AG04450 (cell line): ENCODE data around the gene PI4KA. TPM values are rescaled to one million over a fixed set of nuclear protein-coding genes. Genes with fewer than 3 reads are reported as not detected.

ENCODE experiments used
- CTCF ChIA-PET: fragments of 300-600, 350-600 bp; formaldehyde crosslinking; extraction: SDS; loops from one replicate; lab custom pipeline; 2022; ENCODE audit warnings: antibody characterized with exemption, inconsistent platforms; lab: Charles Lee
- POLR2A ChIA-PET: fragments of 350-600 bp; formaldehyde crosslinking; extraction: SDS; loops from one replicate; lab custom pipeline; 2021; ENCODE audit warnings: antibody characterized with exemption, inconsistent platforms; lab: Yijun Ruan, JAX
- DNase-seq: peaks from one replicate; pipeline ENCODE4 v3.0.0-alpha.2; 2011; ENCODE audit warnings: low read depth, low spot score
- H3K27ac ChIP-seq: one replicate; pipeline ENCODE4 v1.5.1; 2012; ENCODE audit warnings: low read depth, low read length, control low read depth
- H3K27me3 ChIP-seq: one replicate; pipeline ENCODE4 v1.6.0; 2012; ENCODE audit warnings: low read length; ENCODE audit not compliant: control insufficient read depth, insufficient read depth
- H3K4me3 ChIP-seq: 2 replicates; pipeline ENCODE4 v1.5.1; 2011; ENCODE audit warnings: mild to moderate bottlenecking, low read depth, low read length, control low read depth
- H3K9me3 ChIP-seq: 2 replicates; pipeline ENCODE4 v1.5.1; 2012; ENCODE audit warnings: low read length; ENCODE audit not compliant: control insufficient read depth, insufficient read depth
- polyA plus RNA-seq: library from polyadenylated mRNA; depleted of rRNA; stranded (reverse); fragments of >200 nt; gene quantifications from 2 replicates; pipeline ENCODE4 v1.2.3, GENCODE V29; 2011
- TF ChIP-seq, protein P1 (sequence below): IDR thresholded peaks from 2 replicates; pipeline ENCODE4 v1.5.1; 2011; ENCODE audit warnings: low read depth, low read length, control low read depth, inconsistent platforms

PI4KA gene
- polyA plus RNA-seq, 1 experiment = 27.5 TPM

DNA sequence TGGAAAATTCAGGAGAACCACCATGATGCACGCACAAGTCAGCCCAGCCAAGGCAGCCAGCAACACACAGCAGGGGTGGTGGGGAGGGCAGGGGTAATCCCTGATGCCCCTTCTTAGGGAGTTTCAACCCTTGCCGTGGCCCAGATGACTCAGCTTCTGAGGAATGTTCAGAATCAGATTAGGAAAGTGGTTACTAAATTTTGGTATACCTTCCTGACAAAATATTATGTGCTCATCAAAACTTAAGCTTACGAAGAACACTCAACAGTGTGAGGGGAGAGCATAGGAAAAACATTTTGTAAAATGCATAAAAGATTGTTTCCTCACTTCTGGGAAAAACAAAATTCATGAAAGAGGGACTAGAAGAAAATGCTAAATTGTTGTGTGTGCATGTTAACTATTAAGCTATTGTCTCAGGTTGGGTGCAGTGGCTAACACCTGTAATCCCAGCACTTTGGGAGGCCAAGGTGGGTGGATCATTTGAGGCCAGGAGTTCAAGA lies 52.6 kb downstream of the PI4KA start:
- ChIA-PET CTCF (interaction anchor here (0.6 to 5.1 kb wide), 6 partner anchors 22 to 186 kb away, joined by 3 to 38 read pairs (median 4); no protein-coding TSS in a partner anchor), POLR2A (no interaction called here)
- H3K4me3 ChIP-seq = no peak overlapping the region
- DNase-seq = no peak
- no peaks in the 10 kb centered on the region for H3K9me3 ChIP-seq
- H3K27me3 ChIP-seq = no peaks in the 10 kb centered on the region
- H3K27ac ChIP-seq = no peak overlapping the region
- TF ChIP-seq, protein P1, sequence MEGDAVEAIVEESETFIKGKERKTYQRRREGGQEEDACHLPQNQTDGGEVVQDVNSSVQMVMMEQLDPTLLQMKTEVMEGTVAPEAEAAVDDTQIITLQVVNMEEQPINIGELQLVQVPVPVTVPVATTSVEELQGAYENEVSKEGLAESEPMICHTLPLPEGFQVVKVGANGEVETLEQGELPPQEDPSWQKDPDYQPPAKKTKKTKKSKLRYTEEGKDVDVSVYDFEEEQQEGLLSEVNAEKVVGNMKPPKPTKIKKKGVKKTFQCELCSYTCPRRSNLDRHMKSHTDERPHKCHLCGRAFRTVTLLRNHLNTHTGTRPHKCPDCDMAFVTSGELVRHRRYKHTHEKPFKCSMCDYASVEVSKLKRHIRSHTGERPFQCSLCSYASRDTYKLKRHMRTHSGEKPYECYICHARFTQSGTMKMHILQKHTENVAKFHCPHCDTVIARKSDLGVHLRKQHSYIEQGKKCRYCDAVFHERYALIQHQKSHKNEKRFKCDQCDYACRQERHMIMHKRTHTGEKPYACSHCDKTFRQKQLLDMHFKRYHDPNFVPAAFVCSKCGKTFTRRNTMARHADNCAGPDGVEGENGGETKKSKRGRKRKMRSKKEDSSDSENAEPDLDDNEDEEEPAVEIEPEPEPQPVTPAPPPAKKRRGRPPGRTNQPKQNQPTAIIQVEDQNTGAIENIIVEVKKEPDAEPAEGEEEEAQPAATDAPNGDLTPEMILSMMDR = no peak

DNA sequence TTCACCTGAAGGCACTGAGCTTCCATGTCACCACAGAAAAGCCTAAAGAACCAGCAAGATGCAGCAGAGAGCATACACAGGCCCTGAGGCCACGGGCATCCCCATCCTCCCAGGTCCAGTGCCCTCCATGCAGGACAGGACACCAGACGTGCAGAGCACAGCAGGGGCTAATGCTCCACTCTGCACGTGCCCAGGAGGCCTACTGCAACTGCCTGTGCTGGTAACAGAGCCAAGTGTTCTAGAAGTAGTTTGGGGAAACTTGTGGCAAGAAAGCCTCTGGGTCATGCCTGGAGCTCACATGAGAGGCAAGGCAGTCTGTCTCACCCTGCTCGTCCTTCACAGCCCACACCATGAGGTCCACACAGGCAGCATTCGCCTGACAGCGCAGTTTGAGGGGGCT lies 54.0 kb downstream of the PI4KA start:
- TF ChIP-seq, protein P1 = no peak
- H3K27me3 ChIP-seq = no peaks in the 10 kb centered on the region
- no peaks in the 10 kb centered on the region for H3K9me3 ChIP-seq
- POLR2A ChIA-PET = interaction anchor here (1.1 to 1.3 kb wide), 2 partner anchors 81 to 177 kb away, joined by 3 to 4 read pairs; partner anchors contain the start of gene LZTR1
- CTCF ChIA-PET = interaction anchor here (0.8 to 5.1 kb wide), 15 partner anchors 9 to 178 kb away, joined by 3 to 38 read pairs (median 5); partner anchors contain the start of gene LZTR1
- no peak overlapping the region for H3K4me3 ChIP-seq
- no peak for DNase-seq
- H3K27ac ChIP-seq = no peak overlapping the region

DNA sequence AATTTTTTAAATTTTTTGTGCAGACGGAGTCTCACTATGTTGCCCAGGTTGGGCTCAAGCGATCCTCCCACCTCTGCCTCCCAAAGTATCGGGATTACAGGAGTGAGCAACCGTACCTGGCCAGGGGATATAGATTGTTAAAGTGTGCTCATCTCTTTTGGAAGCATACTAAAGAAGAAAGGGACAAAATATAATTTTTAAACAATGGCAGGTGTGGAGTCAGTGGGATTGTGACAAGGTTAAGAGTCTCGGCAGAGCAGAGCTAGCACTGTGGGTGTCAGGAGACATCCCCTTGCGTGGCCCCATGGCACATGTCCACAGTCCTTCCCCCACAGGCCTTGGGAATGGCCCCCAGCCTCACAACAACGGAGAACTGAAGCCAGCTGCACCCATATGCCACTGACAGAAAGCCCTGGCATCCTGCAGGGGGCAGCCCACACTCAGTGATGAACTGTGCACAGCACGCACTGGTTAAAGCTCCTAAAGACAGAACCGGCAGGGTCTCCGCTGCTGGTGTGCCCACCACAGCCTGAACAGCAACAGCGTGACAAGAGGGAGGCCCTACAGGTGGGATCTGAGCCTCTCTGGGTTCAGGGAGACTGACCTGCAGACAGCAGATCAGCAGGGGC lies 54.8 kb downstream of the PI4KA start:
- CTCF ChIA-PET = interaction anchor here (0.5 to 5.1 kb wide), 17 partner anchors 8 to 179 kb away, joined by 3 to 38 read pairs (median 5); partner anchors contain the start of gene LZTR1
- POLR2A ChIA-PET = interaction anchor here (0.5 to 1.3 kb wide), 3 partner anchors 82 to 200 kb away, joined by 3 to 5 read pairs (median 4); partner anchors contain the start of gene LZTR1
- TF ChIP-seq, protein P1 = peak; percentile 79
- Histone ChIP-seq H3K27ac (no peak overlapping the region), H3K9me3 (no peaks in the 10 kb centered on the region), H3K4me3 (no peak overlapping the region), H3K27me3 (no peaks in the 10 kb centered on the region)
- DNase-seq = peak; percentile 16

DNA sequence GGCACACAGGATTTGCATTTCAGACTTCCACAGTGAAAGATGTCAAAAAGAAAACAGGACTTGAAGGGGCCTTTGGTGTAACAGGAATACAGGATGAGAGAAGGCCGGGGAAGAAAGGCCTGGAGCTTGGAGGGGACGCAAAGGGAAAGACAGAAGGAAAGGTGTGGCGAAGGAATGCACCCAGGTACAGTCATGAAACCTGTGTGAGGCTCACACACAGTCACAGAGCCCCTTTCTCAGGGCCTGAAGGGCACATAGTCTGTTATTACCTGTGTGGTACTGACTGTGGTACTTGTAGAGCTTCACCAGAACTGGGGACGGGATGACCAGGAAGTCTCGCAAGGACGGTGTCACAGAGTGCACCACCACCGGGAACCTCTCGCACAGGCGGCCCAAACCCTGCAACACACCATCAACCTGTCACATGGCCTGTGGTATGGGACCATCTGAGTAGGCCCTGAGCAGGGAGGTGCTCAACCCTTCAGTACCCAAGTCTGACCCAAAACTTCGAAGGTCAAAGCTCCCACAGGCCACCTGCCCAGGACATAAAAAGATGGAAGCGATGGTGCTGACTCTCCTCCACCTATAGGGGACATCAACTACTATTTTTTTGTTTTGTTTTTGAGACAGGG lies 55.6 kb downstream of the PI4KA start:
- no peaks in the 10 kb centered on the region for H3K27me3 ChIP-seq
- no peak overlapping the region for H3K27ac ChIP-seq
- TF ChIP-seq, protein P1 = no peak
- CTCF ChIA-PET = interaction anchor here (0.5 to 5.1 kb wide), 5 partner anchors 10 to 83 kb away, joined by 3 to 38 read pairs (median 10); no protein-coding TSS in a partner anchor
- H3K4me3 ChIP-seq = no peak overlapping the region
- DNase-seq = no peak
- no peaks in the 10 kb centered on the region for H3K9me3 ChIP-seq
- POLR2A ChIA-PET = no interaction called here
